HS-5 (cell line): ENCODE data around the gene VEZF1.

Source experiments
- DNase-seq: peaks from one replicate; pipeline ENCODE4 v3.0.0-alpha.2; 2012; ENCODE audit warnings: low read depth

The VEZF1 gene

DNA sequence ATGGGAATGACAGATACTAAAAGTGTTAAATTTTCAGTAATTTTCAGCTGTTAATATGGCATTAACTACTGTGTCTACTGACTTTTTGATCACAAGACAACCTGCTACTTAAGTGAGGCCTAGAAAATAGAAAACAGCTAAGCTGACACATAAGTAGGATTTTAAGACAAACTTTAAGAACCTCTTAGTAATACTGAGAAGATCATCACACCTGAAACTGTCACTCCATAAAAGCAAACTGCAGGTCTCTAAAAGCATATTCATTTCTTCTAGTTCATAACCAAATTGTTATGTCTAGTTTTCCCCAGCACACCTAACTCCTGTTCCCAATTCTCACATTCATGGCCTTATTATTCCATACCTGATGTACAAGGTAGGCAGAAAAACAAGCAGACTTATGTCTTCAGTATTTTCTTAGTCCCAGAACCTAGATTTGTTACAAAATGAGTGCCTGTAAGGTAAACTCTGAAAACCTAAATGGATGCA is 11.0 kb upstream of the VEZF1 start:
- DNase-seq: no peak

DNA sequence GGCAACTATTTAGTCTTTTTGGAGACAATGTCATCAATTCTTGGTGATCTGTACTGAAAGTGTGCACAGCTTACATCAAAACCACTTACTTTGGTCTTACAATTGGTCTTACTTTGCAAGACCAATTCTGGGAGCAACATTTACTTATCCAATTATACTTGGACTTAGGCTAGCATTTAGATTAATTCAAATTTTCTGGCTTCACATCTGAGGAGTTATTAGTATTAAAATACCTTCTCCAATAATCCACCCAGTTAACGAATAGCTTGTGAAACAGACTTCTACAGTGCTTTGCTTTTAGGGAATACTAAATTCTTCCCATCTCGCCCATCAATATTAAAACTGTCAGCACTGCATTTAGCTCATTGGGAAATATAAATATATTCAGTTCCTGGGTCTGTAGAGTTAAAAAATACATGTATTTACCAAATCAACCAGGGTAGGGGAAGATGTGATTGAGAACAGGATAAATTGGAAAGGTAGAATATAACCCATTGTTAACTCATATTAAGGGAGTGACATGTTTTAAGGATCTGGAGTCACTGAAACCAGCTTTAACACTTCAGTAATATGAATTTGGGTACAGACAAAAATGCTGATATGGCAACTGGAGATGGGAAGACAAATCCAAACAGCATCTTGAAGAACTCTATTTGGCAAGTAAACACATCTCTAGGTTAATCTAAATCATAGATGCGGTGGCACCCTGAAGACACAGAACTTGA is 9.2 kb upstream of the VEZF1 start:
- DNase-seq: no peak

GRCh38 chr17:57995076-57995956 is 7.3 kb upstream of the VEZF1 start:
- DNase-seq: no peak

DNA sequence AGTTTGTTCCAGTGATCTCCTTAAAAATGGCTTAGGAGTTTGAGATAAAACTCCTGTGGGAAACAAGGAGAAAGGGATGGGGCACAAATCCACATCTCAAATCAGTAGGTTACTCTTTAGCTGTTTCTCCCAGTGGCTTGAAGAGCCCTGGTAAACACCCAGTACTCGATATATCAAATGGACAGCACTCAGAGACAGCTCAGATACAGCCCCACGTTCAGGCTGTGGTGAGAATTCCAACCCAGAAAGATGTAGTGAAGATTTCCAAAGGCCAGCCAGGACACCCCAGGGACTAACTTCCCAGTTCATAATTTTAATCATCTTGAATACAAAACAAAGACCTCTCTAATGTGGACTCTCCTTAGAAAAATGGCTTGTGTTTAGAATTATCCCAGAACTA is 6.4 kb upstream of the VEZF1 start:
- no peak for DNase-seq

DNA sequence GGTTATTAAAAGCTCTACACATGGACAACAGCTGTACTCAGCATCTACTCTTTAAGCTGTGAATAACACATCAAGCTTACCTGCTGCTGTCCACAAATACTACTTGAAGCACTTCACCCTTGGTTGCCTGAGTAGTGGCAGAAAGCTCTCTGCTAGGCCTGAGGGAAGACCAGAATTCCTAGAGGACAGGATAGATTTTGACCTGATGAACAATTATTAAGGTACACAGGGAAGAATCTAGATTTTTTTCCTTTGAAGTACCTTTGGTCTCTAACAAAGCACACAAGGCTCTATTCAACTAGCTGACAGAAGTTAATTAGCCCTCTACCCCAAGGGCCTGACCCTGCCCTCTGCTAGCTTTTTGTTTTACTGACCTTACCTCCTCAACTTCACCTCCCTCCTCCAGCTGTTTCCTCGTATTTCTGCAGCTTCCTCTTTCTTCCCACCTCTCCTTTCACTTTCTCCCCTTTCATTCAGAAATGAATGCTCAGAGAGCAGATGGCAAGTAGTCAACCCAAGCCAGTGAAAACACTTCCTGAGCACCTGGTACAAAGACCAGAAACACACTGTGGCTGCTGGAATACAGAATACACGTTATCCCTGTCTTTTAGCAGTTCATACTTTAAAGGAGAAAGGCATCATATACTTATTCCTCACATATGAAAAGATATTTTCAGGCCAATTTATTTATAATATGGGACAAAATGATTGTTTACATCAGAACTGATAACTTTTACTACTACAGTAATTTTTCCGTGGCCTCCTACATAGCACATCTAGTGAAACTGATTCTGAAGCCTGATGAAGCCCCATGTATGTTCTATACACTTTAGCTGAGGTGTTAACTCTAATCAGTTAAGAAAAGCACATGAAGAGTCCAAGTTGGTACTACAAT is 5.7 kb upstream of the VEZF1 start:
- no peak for DNase-seq

GRCh38 chr17:57991537-57991936 is 3.5 kb upstream of the VEZF1 start:
- DNase-seq: no peak

DNA sequence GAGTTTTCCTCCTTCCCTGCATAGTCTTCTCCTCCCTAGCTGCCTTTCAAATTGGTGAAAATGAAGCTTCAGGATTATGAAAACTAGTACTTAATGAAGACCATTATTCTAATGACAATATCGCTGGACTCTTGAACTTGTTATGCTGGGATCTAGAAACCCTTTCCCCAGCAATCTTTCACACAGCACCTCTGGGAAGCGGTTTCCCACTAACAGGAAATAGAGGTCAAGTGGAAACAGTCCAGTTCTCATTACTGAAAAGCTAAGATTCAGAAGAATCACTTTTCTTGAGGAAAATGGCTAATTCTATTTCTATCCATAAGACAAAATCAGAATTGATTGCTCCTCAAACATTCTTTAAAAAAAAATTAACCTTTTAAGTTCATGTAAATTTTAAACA is 2.0 kb upstream of the VEZF1 start:
- no peak for DNase-seq

- DNase-seq: no peak
These were observed 522 bp upstream of the VEZF1 start for GRCh38 chr17:57988301-57989250.

DNA sequence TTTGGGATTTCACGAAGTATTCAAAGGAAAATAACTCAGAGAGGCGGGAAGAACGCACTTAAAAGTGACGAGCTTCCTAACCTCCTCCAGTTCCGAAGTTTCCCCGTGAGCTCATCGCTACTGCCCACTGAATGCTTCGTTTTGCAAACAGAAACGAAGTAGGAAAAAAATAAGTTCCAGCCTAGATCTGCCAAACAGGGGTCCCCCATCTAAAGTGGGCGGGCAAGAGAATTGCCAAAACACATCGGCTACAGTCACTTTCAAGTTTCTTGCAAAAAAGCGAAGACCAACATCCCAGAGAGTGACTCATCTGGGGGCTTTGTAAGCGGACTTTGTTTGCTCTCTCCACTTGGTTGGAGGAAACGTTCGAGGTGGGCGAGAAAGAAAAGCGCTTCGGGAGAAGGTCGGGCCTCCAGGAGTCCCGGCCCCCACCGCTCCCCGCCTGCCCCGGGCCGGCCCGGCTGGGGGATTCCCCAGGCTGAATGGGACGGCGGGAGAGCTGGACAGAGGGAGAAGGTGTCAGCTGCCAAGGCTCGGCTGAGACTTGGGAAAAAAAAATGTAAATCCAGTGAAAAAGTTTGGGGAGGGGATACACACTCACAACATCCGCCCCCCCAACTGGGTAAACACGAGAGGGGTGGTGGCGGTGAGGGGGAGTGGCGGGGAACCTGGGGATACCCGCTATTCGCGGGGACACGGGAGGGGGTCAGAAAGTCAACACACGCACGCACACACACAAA is 1.0 kb downstream of the VEZF1 start:
- DNase-seq: no peak

- DNase-seq: no peak
These were observed 2.4 kb downstream of the VEZF1 start for GRCh38 chr17:57985675-57985974.

- no peak for DNase-seq
These were observed 2.9 kb downstream of the VEZF1 start for GRCh38 chr17:57984936-57985674.

- no peak for DNase-seq
These were observed 3.7 kb downstream of the VEZF1 start for GRCh38 chr17:57984261-57984890.

DNA sequence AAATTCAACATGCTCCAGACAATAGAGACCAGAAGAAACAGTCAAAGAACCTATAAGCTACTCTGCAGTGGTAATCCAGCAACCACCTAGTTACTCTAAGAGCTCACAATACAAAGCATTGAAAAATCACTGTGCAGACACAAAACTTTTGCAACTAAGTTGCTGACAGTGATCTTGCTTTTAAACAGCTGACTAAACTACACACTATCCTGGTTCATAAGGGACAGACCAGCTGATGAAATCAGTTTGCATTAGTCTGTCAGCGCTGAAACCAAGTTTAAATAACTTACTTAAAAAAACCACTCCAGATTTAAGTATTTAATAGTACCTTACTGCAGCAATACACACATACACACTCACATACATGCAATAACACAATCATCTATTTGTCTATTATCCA is 4.6 kb downstream of the VEZF1 start:
- no peak for DNase-seq

DNA sequence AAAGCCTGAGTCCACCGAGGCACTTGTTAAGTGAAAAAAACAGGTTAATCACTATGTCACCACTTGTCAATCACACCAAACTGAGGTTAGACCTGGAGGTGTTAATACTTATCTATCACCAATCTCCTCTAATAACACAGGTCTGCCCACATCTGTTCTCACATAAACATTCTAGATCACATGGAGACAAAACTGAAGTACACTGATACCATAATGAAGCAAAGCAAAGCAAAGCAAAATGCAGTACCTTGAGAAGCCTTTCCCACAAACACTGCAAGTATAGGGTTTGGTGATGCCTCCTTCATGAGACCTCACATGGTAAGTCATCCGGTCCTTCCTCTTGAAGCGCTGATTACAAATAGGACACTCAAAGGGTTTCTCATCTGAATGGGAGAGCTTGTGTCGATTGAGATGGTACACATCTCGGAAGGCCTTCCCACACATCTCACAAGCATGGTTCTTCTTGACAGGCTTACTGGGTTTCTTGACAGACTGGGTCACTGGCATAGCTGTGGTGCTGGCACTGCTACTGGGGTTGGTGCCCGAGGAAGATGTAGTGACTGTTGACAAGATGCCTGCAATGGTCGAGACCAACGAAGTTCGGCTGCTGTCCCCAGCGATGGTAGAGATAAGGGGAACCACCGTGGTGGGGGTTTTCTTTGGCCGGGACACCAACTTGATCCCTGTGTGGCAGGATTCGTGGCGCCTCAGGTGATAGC is 5.4 kb downstream of the VEZF1 start:
- no peak for DNase-seq

DNA sequence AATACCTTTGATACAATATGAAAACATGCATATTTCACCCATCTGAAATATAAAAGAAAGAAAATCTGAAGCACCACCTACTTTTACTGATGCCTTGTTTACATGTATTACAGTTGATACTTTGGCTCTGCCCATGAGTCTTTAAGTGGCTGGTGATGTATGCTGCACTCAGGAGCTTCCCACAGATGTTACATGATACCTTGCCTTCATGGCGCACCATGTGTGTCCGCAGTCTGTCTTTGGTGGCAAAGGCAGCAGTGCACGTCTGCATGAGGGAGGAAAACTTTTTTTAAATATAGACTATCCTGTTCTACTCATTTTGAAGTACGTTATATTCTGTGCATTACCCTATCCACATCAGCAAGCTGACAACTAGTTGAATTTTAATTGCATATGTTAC is 7.5 kb downstream of the VEZF1 start:
- no peak for DNase-seq

GRCh38 chr17:57979076-57979475 is 9.0 kb downstream of the VEZF1 start:
- DNase-seq: no peak

- no peak for DNase-seq
These were observed 11.5 kb downstream of the VEZF1 start for GRCh38 chr17:57976594-57976993.

DNA sequence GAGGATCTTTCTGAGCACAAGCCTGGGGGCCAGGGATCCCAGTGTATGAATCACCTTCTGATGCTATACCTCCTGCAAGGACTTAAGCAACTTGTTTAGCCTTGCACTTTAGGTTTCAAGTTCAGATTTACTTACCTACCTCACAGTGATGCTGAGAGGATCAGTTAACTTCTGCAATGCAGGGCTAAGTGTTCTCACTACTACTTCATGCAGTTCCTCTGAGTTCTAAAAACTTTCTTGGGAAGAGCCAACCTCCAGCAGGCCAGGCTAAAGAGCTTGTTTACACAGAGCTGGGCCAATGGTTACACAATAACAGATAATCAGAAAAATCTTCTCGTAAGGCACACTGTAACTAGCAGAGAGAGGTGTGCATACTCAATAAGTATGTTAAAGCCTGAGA is 13.0 kb downstream of the VEZF1 start:
- DNase-seq: no peak
